Stomach (tissue), 9 donors: ENCODE measurements around the gene ZNF92. TPM values are rescaled to one million over a fixed set of nuclear protein-coding genes. Genes with fewer than 3 reads are reported as not detected.
"Not testable (repeated sequence)": the region's sequence is repeated elsewhere in the genome, so short reads cannot be mapped to it uniquely, and the experiment has no call there.

ENCODE experiments used
- DNase-seq, 2 donors: peaks; one replicate each; pipeline versions ENCODE4 v3.0.0 to v3.0.0-alpha.2; 2013 to 2019
- H3K27ac ChIP-seq, 5 donors: fragments of 200-600 bp in 4 of 5; sonication (generic) in 4 of 5; one replicate each; pipeline ENCODE4 v1.5.1; 2013 to 2019; ENCODE audit warnings: mild to moderate bottlenecking in 1 of 5, moderate library complexity in 1 of 5
- H3K27me3 ChIP-seq, 3 donors: fragments of 200-600 bp; sonication (generic); one replicate each; pipeline ENCODE4 v1.5.1; 2017 to 2019; ENCODE audit warnings: mixed run types in 1 of 3
- H3K36me3 ChIP-seq, 4 donors: fragments of 200-600 bp; sonication (generic); 1 replicate in 3 of 4; 2 replicates in 1 of 4; pipeline ENCODE4 v1.5.1; 2016 to 2019
- H3K4me1 ChIP-seq, 4 donors: fragments of 200-600 bp; sonication (generic); one replicate each; pipeline ENCODE4 v1.5.1; 2016 to 2019
- H3K4me3 ChIP-seq, 4 donors: fragments of 200-600 bp; sonication (generic) in 3 of 4; one replicate each; pipeline ENCODE4 v1.5.1; 2016 to 2019; ENCODE audit warnings: mild to moderate bottlenecking in 1 of 4
- H3K9me3 ChIP-seq, 4 donors: fragments of 200-600 bp; sonication (generic); one replicate each; pipeline ENCODE4 v1.5.1; 2016 to 2019
- EP300 ChIP-seq: sonication (generic); formaldehyde crosslinking; IDR thresholded peaks from one replicate; pipeline ENCODE4 v1.6.1; 2017; ENCODE audit warnings: antibody characterized with exemption
- POLR2A ChIP-seq, 4 donors: fragments of 450-650 bp; IDR thresholded peaks; one replicate each; pipeline ENCODE4 v1.6.1; 2016; ENCODE audit warnings: antibody characterized with exemption in 4 of 4, control low read depth in 2 of 4, mild to moderate bottlenecking in 1 of 4, moderate library complexity in 1 of 4
- POLR2AphosphoS5 ChIP-seq, 3 donors: sonication (generic); formaldehyde crosslinking; IDR thresholded peaks; one replicate each; pipeline ENCODE4 v1.6.1; 2016; ENCODE audit warnings: antibody characterized with exemption in 3 of 3
- WGBS, 5 donors: extraction: QIAGEN DNeasy Blood & Tissue Kit in 3 of 5; methylation state at CpG; one replicate each; pipeline versions ENCODE4 v1.1.5 to v1.1.7; 2013 to 2018; 5-methylcytosine and 5-hydroxymethylcytosine counted together
- intact Hi-C: fragments of 100-400 bp; cut with DNase I; formaldehyde crosslinking; loops from one replicate; pipeline ENCODE4 v1.15.1; 2023; ENCODE audit warnings: low total_unique reads
- polyA plus RNA-seq, 3 donors: library from polyadenylated mRNA; stranded (reverse); fragments of 200-250 nt; gene quantifications; one replicate each; pipeline ENCODE4 v1.2.3, GENCODE V29; 2013
- total RNA-seq, 5 donors: library from RNA; depleted of rRNA; stranded (reverse); fragments of >200 nt; gene quantifications; one replicate each; pipeline versions ENCODE4 v1.1.0 to v1.2.3, GENCODE V29; 2014 to 2016
- TF ChIP-seq, protein P1 (sequence below), 7 experiments: fragments of 450-650 bp in 4 of 7; fragments of 200-600 bp in 3 of 7; sonication (generic) in 3 of 7; IDR thresholded peaks; one replicate each; pipeline ENCODE4 v1.5.1; 2016 to 2019; ENCODE audit warnings: antibody characterized with exemption in 7 of 7, control low read depth in 2 of 7, mild to moderate bottlenecking in 1 of 7
- donor health status: healthy with polysubstance abuse.
- donor health status: Bipolar disorder and iron deficiency.
- donor health status: healthy.

The ZNF92 gene
- total and polyA plus RNA-seq, 8 donors = 1.2 to 19.2 (median 4.8) TPM

DNA sequence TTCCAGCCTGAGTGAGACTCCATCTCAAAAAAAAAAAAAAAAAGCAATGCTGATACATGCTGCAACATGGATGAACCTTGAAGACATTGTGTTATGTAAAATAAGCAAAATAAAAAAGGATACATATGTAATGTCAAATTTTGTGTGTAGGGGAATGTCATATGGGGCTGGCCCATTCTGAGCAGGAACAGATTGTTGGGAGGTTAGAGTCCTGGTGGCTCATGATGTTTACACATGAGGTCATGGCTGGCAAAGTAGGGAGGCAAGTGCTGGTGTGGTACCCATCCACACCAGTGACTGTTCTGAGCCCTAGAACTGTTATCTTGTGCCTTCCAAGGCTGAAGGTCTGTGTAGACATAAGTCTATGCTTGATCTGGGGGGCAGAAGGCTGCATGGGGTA lies 37.6 kb downstream of the ZNF92 start:
- H3K4me3 ChIP-seq = no peak overlapping the region
- intact Hi-C loops = no loop called here
- H3K4me1 ChIP-seq = no peaks in the 10 kb centered on the region
- no peaks in the 10 kb centered on the region for H3K36me3 ChIP-seq
- no peak for TF ChIP-seq POLR2AphosphoS5 (IDR thresholded peaks at IDR 0.05)
- TF ChIP-seq, protein P1, sequence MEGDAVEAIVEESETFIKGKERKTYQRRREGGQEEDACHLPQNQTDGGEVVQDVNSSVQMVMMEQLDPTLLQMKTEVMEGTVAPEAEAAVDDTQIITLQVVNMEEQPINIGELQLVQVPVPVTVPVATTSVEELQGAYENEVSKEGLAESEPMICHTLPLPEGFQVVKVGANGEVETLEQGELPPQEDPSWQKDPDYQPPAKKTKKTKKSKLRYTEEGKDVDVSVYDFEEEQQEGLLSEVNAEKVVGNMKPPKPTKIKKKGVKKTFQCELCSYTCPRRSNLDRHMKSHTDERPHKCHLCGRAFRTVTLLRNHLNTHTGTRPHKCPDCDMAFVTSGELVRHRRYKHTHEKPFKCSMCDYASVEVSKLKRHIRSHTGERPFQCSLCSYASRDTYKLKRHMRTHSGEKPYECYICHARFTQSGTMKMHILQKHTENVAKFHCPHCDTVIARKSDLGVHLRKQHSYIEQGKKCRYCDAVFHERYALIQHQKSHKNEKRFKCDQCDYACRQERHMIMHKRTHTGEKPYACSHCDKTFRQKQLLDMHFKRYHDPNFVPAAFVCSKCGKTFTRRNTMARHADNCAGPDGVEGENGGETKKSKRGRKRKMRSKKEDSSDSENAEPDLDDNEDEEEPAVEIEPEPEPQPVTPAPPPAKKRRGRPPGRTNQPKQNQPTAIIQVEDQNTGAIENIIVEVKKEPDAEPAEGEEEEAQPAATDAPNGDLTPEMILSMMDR (IDR thresholded peaks at IDR 0.05) = no peak
- no peak for TF ChIP-seq EP300
- TF ChIP-seq POLR2A (IDR thresholded peaks at IDR 0.05) = no peak
- H3K9me3 ChIP-seq = peaks cover 0 to 42% (median 35%) of the 10 kb centered on the region in 4 donors
- DNase-seq = no peak
- H3K27me3 ChIP-seq = no peaks in the 10 kb centered on the region
- H3K27ac ChIP-seq = no peak overlapping the region

DNA sequence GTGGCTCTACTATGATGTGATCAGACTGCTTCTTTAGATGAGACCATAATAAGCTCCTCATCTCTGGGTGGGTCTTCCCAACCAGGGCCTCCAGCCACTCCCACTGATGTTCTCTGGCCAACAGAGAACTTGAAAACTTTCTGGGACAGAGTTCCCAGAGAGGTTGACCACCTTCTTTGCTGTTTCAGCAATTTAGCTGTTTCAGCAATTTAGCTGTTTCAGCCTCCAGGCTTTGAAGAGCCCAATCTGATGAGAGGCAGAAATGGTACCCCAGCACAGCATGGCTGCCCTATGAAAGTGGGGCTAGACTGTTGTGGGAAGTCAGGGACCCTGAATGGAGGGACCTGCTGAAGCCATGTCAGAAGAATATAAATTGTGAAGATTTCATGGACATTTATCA lies 49.0 kb downstream of the ZNF92 start:
- no peak overlapping the region for H3K27ac ChIP-seq
- H3K36me3 ChIP-seq = no peaks in the 10 kb centered on the region
- H3K4me1 ChIP-seq = no peaks in the 10 kb centered on the region
- intact Hi-C loops = no loop called here
- H3K9me3 ChIP-seq = peaks cover 2 to 43% (median 25%) of the 10 kb centered on the region in 4 donors
- no peak for DNase-seq
- H3K4me3 ChIP-seq = no peak overlapping the region
- H3K27me3 ChIP-seq = no peaks in the 10 kb centered on the region
- TF ChIP-seq EP300 = no peak
- no peak for TF ChIP-seq POLR2A (IDR thresholded peaks at IDR 0.05)
- TF ChIP-seq, protein P1 (IDR thresholded peaks at IDR 0.05) = no peak

DNA sequence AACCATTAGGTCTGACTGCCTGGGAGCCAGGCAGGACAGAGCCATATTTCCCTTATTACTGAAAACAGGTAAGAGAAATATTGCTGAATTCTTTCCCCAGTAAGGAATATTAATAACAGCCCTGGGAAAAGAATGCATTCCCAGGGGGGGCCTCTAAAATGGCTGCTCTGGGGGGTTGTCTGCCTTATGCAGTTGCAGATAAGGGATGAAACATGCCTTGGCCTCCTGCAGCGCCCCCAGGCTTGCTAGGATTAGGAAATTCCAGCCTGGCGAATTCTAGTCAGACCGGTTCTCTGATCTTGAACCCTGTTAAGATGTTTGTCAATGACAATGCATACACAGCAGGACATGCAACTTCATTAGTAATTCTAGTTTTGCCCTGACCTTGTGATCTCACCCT lies 49.6 kb downstream of the ZNF92 start:
- WGBS, 5 donors = 76 to 89% (median 86%) methylated on average over 3 of the region's 3 CpGs
- DNase-seq, H3K4me1 ChIP-seq, H3K27me3 ChIP-seq, H3K27ac ChIP-seq, H3K36me3 ChIP-seq, intact Hi-C loops, H3K4me3 ChIP-seq: not testable (repeated sequence)
- peaks cover 2 to 47% (median 28%) of the 10 kb centered on the region in 4 donors for H3K9me3 ChIP-seq

DNA sequence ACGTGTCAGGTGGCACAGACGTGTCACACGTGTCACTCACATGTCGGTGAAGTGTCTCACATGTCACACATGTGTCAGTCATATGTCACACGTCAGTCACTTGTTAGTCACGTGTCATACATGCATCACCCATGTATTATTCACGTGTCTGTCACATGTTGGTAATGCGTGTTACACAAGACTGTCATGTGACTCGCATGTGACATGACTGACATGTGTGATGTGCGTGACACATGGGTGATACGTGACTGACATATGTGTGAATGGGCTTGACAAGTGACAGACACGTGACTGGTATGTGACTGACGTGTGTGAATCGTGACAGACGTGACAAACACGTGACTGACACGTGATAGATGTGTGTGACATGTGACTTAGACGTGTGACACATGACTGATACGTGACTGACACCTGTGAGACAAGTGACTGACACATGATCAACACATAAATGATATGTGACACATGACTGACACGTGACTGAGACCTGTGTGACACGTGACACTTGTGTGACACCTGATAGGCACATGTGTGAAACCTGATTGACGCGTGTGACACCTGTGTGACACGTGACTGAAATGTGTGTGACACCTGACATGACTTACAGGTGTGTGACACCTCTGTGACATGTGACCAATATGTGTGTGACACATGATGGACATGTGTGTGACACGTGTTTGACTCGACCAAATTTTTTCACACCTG lies 56.1 kb downstream of the ZNF92 start:
- Histone ChIP-seq H3K36me3 (no peaks in the 10 kb centered on the region), H3K9me3 (peaks cover 0 to 36% (median 8%) of the 10 kb centered on the region in 4 donors), H3K27ac (no peak overlapping the region), H3K4me3 (no peak overlapping the region), H3K27me3 (no peaks in the 10 kb centered on the region), H3K4me1 (no peaks in the 10 kb centered on the region)
- no peak for DNase-seq
- intact Hi-C loops = no loop called here
- 72 to 88% (median 85%) methylated on average over 26 of the region's 26 CpGs for WGBS, 5 donors
- TF ChIP-seq POLR2AphosphoS5 (IDR thresholded peaks at IDR 0.05) (no peak), EP300 (no peak), POLR2A (IDR thresholded peaks at IDR 0.05) (no peak)
- TF ChIP-seq, protein P1 (IDR thresholded peaks at IDR 0.05) = no peak

DNA sequence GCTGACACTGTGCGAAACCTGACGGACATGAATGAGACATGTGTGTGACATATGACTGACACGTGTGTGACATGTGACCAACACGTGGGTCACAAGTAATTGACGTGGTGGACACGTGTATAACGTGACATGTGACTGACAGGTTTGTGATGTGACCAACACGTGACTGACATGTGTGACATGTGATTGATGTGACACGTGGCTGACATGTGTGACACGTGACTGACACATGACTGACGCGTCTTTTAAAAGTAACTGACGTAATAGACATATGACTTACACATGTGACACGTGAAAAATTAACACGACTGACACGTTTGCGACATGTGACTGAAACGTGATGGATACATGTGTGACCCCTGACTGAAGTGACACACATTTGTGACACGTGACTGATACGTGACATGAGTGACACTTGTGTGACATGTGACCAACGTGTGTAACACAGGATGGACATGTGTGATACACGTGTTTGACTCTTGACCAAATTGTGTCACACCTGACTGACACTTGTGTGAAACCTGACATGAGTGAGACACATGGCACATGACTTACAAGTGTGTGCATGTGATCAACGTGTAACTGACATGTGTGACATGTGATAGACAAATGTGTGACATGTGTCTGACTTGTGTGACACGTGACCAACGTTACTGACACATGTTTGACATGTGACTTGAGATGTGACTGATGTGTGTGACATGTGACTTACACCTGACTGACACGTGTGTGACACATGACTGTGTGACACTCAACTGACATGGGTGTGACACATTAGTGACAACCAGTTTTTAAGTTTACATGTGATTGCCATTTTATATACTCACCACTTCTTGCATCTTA lies 56.9 kb downstream of the ZNF92 start:
- TF ChIP-seq, protein P1 (IDR thresholded peaks at IDR 0.05) = no peak
- no peak for TF ChIP-seq POLR2AphosphoS5 (IDR thresholded peaks at IDR 0.05)
- TF ChIP-seq EP300 = no peak
- TF ChIP-seq POLR2A (IDR thresholded peaks at IDR 0.05) = no peak
- Histone ChIP-seq H3K36me3 (no peaks in the 10 kb centered on the region), H3K9me3 (peaks cover 0 to 31% (median 5%) of the 10 kb centered on the region in 4 donors), H3K27me3 (no peaks in the 10 kb centered on the region), H3K27ac (no peak overlapping the region), H3K4me3 (no peak overlapping the region), H3K4me1 (no peaks in the 10 kb centered on the region)
- intact Hi-C loops = no loop called here
- WGBS, 5 donors = 78 to 89% (median 83%) methylated on average over 26 of the region's 26 CpGs
- no peak for DNase-seq
